Activated CD4-positive, alpha-beta T cell treated with anti-CD3 and anti-CD28 coated beads, Interleukin-2, amount 50 U/mL, for 4 hours (primary cell): ENCODE data around the gene HAVCR1.

Experiments
- DNase-seq, 2 experiments: peaks; one replicate each; pipeline ENCODE4 v3.0.0-alpha.2; 2020

The HAVCR1 gene

GRCh38 chr5:156981481-156981880, 77.4 kb downstream of the HAVCR1 start:
- DNase-seq: no peak
